8988T (cell line): ENCODE measurements around the gene CAMSAP1.

ENCODE experiments used
- DNase-seq: peaks from one replicate; pipeline ENCODE4 v3.0.0; 2011

Gene CAMSAP1

DNA sequence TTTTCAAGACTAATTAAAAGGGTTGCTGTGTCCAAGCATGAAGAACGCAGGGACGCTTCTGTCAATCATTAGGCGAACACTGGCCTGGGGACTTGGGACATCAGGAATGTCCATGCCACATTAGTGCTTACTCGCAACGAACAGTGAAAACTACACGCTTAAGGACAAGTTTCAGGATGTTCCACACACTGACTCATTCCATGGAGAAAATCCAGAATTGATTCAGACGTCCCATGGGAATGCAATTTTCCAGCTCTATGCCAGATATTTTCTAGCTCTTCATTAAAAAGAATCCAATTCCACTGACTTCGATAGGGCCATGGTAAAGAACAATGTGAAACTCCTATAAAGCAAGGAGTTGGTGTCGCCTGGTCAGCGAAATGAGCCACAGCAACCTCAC is 98.2 kb downstream of the CAMSAP1 start:
- DNase-seq: no peak

DNA sequence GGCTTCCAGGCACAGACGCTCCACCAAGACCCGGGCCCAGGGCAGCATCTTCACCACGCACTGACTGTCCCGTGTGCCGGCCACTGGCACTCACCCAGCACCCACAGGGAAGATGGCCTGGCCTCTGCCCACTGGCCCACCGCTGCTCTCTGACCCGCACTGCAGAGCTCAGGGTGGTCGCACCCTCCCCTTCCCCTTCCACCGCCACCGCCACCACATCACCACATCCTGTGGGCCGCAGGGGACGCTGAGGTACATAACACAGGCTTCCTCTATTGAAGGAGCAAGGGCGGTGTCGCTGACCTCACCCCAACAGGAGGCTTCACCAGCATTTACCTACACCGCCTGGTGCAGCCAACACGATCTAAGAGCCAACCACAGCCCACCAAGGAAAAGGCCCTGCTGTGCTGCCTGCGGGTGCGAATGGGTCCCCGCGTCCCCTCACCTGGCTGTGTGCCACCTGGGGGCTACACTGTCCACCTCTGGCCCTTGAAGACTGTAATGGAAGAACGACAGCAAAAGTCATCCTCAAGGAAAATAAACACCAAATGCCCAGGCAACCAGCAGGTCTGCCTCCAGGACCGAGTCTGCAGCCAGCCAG is 101.8 kb downstream of the CAMSAP1 start:
- DNase-seq: no peak

DNA sequence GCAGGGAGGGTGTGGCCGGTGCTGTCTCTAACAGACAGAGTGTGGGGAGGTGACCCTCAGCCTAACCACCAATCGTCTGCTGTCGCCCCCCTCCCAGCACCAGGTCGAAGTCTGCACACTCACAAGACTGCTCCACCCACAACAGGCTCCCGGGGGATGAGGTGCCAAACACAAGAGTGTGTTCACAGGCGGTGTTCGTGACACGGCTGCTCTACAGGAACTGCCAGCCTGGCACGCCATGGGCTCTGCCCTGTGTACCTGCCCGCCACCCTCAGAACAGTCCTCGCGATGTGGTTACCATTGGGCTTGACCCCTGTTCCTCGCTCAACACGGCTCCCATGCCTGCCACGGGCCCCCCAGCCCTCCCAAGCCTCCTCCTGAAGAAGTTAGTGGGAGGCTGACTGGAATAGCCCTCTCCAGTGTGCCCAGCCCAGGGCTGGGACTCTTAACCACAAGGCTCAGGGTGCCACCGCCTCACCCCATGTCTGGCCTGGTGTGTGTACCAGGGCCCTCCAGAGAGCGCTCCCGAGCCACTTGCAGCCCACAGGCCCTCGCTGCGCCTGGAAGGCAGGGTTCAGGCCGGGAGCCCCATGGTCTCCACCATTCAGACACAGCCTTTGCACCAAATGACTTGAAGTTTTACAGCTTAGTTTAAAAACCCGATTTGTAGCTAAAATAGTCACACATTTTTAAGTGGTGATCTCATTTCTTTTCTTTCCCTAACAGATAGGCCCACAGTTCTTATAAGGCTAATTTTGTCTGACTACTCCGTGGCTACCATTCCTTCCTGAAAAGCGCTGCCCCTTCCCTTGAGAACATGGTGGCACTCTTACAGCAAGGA is 102.5 kb downstream of the CAMSAP1 start:
- peak; percentile 46 for DNase-seq

- no peak for DNase-seq
These were observed 103.9 kb downstream of the CAMSAP1 start for GRCh38 chr9:135803441-135803840.

DNA sequence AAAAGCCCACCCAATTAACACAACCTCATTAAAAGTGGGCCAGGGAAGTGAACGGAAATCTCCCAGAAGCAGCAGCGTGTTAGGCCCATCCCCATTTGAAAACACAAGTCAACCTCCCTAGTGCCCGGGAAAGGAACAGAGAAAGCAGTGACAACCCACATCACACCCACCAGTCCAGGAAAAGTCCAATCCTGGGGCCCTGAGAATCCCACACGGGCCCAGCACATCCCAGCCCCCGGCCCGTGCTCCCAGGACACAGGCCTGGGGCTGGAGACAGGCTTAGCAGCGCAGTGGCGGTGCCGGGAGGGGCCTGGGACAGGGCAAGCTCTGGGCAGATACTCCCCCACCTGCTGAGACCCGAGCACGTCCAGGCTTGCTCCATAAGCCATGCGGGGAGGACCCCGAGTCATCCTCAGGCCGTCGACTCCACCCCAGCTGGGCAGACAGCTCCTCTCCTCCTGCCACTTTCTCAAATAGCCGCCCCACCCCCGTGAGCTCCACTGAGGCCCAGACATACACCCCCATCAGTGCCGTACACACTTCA is 104.4 kb downstream of the CAMSAP1 start:
- DNase-seq: no peak

GRCh38 chr9:135801070-135801469 is 106.3 kb downstream of the CAMSAP1 start:
- DNase-seq: no peak

DNA sequence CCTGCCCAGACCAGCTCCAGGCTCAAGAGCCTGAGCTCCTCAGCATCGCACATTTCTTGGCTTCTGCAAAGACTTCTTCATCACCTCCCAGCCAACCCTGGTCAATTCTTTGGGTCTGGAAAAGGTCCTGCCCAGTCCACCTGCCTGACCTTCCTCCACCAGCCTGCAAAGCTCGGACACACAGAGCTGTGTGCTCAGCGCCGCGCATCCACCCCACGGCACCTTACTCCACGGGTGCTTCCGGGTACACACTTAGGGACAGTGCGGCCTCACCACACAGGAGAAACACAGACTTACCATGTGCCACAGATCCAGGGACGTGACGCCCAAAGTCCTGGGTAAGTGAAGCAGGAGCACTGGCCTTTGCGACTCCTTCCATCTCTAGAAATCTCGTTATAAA is 108.1 kb downstream of the CAMSAP1 start:
- no peak for DNase-seq

DNA sequence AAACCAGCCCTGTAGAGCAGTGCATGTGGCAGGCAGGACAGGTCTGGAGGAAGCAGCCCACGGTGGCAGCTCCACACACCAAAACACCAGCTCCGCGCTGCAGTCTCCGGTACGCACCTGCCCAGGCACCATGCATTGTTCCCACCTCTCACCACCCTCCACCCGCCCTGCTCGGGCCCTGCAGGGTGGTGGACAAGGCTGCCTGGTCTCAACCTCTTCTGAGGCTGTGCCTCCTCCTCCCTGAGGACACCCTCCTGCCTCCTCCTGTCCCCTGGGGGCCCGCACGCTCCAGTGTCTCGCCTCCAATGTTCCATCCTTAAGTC is 109.1 kb downstream of the CAMSAP1 start:
- DNase-seq: no peak

GRCh38 chr9:135797507-135798262 is 109.7 kb downstream of the CAMSAP1 start:
- DNase-seq: peak; percentile 96

DNA sequence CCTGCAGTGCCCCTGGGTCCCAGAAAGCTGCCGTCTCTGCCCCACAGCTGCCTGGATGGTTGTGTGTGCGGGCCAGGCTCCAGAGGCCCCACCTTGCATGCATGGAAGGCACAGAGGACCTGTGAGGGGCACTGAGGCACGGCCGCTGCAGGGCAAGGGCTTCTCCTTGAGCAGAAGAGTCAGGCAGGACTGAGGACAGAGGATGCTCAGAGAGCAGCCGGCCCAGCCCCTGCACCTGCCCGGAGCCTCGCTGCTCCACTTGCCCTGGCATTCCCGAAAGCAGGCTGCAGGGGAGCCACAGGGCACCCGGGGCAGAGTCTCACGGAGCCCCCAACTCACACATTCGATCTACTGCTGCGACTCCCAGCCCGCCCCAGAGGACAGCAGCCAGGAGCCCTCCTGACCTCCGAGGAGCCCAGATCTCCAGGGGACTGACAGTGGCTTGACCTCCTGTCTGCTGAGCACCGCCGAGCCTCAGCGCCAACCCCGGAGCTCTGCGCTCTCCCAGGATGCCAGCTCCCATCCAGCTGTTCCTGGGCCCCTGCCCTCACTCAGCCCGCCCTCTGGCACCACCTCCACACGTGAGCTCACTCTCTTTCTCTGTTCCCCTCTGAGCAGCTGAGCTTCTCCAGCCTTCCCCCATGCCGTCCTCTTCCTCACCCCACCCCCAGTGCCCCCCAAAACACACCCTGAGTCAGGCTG is 110.4 kb downstream of the CAMSAP1 start:
- DNase-seq: peak; percentile 35

DNA sequence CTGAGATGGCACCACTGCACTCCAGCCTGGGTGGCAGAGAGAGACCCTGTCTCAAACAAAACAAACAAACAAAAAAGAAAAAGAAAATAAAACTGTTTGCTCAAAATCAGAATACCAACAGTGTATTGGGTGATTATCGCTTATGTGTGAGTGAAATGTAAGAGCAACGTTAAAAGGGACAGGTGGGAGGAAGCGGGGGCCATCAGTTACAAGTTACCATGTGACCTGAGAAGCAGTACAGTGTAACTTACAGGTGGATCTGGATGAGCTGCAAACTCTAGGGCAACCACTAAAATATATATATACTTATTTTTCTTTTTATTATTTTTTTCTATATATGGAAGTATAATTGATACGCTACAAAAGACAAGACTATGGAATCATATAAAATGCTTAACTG is 112.0 kb downstream of the CAMSAP1 start:
- no peak for DNase-seq

GRCh38 chr9:135794361-135794885 is 112.9 kb downstream of the CAMSAP1 start:
- DNase-seq: no peak

- no peak for DNase-seq
These were observed 113.3 kb downstream of the CAMSAP1 start for GRCh38 chr9:135794057-135794335.

DNA sequence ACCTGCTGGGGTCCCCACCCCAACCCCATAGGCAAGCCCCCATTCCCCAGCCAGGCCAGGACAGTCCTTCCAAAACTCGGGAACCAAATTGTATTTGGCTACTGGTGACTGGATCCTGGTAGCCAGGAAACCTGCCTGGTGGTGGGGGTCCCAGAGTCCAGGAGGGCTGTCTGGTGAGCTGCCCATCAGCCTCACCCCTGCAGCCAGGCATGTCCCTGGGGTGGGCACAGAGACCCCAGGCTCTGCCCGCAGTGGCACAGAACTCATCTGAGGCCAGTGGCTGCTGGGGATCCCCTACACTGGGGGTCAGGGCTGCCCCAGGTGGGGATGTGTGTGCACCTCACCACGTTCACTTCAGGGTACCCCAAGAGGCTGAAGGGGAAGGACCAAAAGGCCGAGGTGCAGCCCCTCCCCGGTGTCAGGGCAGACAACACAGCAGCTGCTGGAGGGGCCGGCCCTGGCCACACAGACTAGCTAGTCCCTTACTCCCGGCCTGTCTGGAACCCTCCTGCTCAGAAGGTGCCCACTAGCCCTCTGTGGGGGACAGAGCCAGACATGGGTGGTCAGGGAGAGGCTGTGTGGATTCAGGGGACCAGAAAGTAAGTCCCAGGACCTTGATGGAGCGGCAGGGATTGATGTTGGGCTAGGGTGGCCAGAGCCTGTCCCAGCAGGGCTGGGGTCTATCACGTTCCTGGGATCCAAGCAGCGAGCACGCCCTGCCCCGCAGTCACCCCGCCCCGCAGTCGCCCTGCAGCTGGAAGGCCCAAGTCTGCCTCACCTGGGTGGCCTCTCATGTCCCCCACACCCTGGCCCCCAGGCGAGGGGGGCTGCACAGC is 113.9 kb downstream of the CAMSAP1 start:
- DNase-seq: no peak

DNA sequence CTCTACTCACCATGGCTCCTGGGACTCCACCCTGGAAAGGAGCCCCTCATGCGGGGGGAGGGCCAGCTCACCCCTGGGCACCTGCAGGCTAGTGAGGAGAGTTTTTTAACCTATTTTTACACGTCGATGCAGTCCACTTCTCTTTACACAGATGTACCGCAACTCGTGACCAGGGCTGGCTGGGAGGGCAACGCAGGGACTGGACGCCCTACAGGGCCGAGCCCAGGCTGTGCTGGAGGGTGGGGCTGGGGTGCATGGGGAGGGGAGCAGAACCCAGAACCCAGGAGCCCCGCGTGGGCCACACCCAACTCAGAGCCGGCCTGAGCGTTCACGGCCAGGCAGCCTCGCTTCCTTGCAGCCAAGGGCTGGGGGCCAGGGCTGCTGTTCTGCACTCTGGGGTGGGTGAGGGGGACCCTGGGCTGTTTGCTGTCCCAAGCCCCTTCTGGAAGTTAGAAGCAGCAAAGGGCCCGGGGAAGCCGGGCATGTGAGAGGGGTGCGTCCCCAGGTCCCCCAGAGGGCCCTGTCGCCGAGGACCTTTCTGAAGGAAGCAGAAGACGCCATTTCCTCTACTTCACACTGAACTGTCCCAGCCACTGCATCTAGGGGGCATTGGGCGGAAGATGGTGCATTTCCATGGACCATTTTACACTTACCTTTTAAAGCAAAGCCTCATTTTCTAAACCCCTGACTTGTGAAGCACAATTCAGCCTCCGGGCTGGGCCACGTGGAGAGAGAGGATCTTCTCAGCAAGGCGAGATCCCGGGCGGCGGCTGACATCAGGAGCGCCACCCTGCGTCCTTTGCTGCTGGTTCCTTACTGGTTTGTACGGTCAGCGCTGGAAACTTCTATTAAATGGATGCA is 114.8 kb downstream of the CAMSAP1 start:
- DNase-seq: peak; percentile 31

DNA sequence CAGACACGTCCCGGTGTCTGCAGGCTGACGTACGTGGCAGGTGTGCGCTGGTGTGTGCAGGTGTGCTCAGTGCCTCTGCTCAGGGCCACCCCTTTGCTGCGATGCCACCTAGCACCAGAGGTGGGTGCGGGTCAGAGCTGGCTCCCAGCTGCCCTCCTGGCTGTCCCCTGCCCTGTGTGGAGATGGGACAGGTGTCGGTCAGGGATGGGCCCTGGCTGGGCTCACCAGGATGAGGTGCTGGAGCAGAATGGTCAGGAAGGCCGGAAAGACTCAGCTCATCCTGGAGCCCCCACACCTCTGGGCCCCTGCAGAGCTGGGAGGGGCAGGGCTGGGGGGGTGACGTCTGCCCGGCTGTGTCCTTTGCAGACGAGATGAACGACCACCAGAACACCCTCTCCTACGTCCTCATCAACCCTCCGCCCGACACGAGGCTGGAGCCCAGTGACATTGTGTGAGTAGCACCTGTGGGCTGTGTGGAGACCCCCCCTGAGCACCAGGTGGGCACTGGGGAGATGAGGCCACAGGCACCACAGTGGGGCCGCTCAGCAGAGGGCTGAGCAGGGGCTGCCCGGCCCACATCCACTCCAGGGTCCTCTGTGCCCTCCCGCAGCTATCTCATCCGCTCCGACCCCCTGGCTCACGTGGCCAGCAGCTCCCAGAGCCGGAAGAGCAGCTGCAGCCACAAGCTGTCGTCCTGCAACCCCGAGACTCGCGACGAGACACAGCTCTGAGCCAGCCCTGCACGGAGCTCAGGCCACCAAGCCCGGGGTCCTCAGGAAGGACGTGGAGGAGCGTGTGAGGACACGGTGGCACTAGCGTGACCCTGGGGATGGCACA is 115.7 kb downstream of the CAMSAP1 start:
- DNase-seq: no peak

DNA sequence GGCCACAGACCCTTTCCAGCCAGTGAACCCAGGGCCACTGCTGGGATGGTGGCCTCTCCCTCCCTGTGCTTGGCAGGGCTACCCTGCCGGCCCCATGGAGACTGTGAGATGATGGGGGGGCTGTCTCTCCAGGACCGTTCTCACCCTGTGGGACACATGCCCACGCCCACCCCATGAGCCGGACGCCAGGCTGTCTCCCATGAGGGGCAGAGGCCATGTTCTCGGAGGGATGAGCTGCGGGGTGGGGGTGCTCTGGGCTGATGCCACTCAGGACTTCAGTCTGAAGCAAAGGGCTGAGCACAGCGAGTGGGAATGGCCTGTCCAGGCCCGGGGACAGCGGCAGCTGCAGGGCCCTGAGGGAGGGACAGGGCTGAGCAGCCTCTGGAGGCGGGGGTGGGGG is 116.5 kb downstream of the CAMSAP1 start:
- DNase-seq: no peak

DNA sequence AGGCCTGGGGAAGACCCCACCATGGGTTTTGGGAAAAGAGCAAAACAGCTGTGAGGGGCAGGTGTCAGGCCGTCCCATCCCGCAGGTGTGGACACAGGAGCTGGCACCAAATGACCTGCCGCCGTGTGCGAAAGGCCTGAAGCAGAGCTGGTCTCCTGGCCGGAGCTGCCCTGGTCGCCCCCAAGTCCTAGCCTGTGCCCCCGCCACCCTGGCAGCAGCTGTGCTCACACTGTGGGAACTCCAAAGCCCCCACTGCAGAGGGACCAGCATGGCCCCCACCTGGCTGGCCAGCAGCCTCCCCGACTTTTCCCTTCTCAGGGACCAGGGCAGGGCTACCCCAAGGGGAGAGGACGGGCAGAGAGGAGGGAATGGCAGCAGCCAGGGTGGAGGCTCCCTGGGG is 117.0 kb downstream of the CAMSAP1 start:
- no peak for DNase-seq

DNA sequence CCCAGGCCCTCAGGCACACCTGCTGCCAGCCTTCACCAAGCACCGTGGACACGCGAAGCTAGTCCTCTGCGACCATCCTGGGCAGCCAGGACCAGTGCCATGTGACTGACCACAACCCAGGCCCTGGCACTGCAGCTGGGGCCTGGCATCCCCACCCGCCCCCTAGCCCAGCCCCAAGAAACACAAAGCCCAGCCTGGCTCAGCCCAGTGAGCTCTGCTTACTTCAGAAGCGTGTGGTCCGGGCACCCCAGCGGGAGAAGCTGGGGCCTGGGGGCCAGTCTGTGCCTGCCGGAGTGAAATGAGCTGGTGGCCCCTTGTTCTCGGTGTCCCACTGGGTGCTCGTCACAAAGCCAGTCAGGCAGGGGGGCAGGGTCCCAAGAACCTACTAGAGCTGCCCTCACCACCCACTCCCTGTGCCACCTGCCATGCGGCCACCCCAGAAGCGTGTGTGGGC is 117.5 kb downstream of the CAMSAP1 start:
- DNase-seq: peak; percentile 34
